SK-N-SH (cell line): ENCODE measurements around the gene MAST2. TPM values are rescaled to one million over a fixed set of nuclear protein-coding genes. Genes with fewer than 3 reads are reported as not detected.

Experiments
- CTCF ChIA-PET: fragments of 300-600, 350-600 bp; formaldehyde crosslinking; extraction: SDS; loops from one replicate; lab custom pipeline; 2021; lab: Yijun Ruan, JAX
- POLR2A ChIA-PET: fragments of 350-600 bp; sonication (Branson Sonifier 250); formaldehyde crosslinking; extraction: SDS; loops from one replicate; lab custom pipeline; 2020; ENCODE audit warnings: antibody characterized with exemption, inconsistent platforms; lab: Yijun Ruan, JAX
- DNase-seq: peaks from one replicate; pipeline ENCODE4 v3.0.0; 2012
- H2AFZ ChIP-seq: fragments of 200-600 bp; sonication (generic); 2 replicates; pipeline ENCODE4 v1.8.1; 2016; ENCODE audit warnings: antibody characterized with exemption, mild to moderate bottlenecking, low read depth
- H3F3A ChIP-seq: fragments of 200-600 bp; sonication (generic); replicated peaks from 2 replicates; pipeline ENCODE3; 2016; ENCODE audit warnings: antibody characterized with exemption, mild to moderate bottlenecking; ENCODE audit not compliant: insufficient read depth
- H3K27ac ChIP-seq, 2 experiments: fragments of 200-500 bp in 1 of 2; fragments of 200-600 bp in 1 of 2; sonication (Bioruptor generic) in 1 of 2; sonication (generic), shearing (Covaris generic) in 1 of 2; 2 replicates each; pipeline versions ENCODE4 v1.5.1 to v1.6.1; 2014 to 2016; ENCODE audit warnings: low read depth in 2 of 2, inconsistent platforms in 1 of 2, low read length in 1 of 2, mild to moderate bottlenecking in 1 of 2, mixed read lengths in 1 of 2
- H3K27me3 ChIP-seq: fragments of 200-600 bp; sonication (generic), shearing (Covaris generic); 2 replicates; pipeline ENCODE4 v1.6.1; 2016; ENCODE audit warnings: mixed run types; ENCODE audit not compliant: insufficient read depth
- H3K36me3 ChIP-seq, 2 experiments: fragments of 200-500 bp in 1 of 2; fragments of 200-600 bp in 1 of 2; sonication (Bioruptor generic) in 1 of 2; sonication (generic) in 1 of 2; replicated peaks in 1 of 2; 2 replicates each; pipeline versions ENCODE3 to v1.5.1; 2014 to 2016; ENCODE audit warnings: low read length in 1 of 2, mild to moderate bottlenecking in 1 of 2; ENCODE audit not compliant: insufficient read depth in 2 of 2, control insufficient read depth in 1 of 2
- H3K4me1 ChIP-seq, 2 experiments: fragments of 200-500 bp in 1 of 2; fragments of 200-600 bp in 1 of 2; sonication (Bioruptor generic) in 1 of 2; sonication (generic), shearing (Covaris generic) in 1 of 2; 2 replicates each; pipeline versions ENCODE4 v1.5.1 to v1.6.1; 2014 to 2016; ENCODE audit warnings: low read depth in 1 of 2, low read length in 1 of 2, mixed run types in 1 of 2; ENCODE audit not compliant: insufficient read depth in 2 of 2, control insufficient read depth in 1 of 2
- H3K4me2 ChIP-seq: fragments of 200-600 bp; sonication (generic), shearing (Covaris generic); 2 replicates; pipeline ENCODE4 v1.6.1; 2017; ENCODE audit warnings: mixed run types
- H3K4me3 ChIP-seq, 2 experiments: fragments of 200-500 bp in 1 of 2; fragments of 200-600 bp in 1 of 2; sonication (Bioruptor generic) in 1 of 2; sonication (generic), shearing (Covaris generic) in 1 of 2; 2 replicates each; pipeline versions ENCODE4 v1.5.1 to v1.8.1; 2014 to 2016; ENCODE audit warnings: low read depth in 2 of 2, inconsistent platforms in 1 of 2, low read length in 1 of 2, mild to moderate bottlenecking in 1 of 2, mixed read lengths in 1 of 2, moderate library complexity in 1 of 2
- H3K79me2 ChIP-seq: fragments of 200-600 bp; sonication (generic); 2 replicates; pipeline ENCODE4 v1.8.1; 2017; ENCODE audit warnings: mild to moderate bottlenecking; ENCODE audit not compliant: insufficient read depth
- H3K9ac ChIP-seq: fragments of 200-600 bp; sonication (generic); 2 replicates; pipeline ENCODE4 v1.6.1; 2017; ENCODE audit warnings: mixed run types
- H3K9me2 ChIP-seq: fragments of 200-600 bp; sonication (generic); 2 replicates; pipeline ENCODE4 v1.6.1; 2017; ENCODE audit warnings: mixed run types
- H3K9me3 ChIP-seq: fragments of 200-600 bp; sonication (generic); 2 replicates; pipeline ENCODE4 v1.6.1; 2017; ENCODE audit warnings: mixed run types, mild to moderate bottlenecking, moderate library complexity
- H4K20me1 ChIP-seq: fragments of 200-600 bp; sonication (generic); 2 replicates; pipeline ENCODE4 v1.6.1; 2017; ENCODE audit warnings: mild to moderate bottlenecking, mixed run types; ENCODE audit not compliant: insufficient read depth
- EP300 ChIP-seq, 2 experiments: IDR thresholded peaks; 2 replicates each; pipeline versions ENCODE4 v1.4.0 to v1.6.1; 2012; ENCODE audit warnings: borderline replicate concordance in 1 of 2, low read depth in 1 of 2, low read length in 1 of 2
- EZH2phosphoT487 ChIP-seq: fragments of 200-600 bp; sonication (generic); IDR thresholded peaks from 2 replicates; pipeline ENCODE4 v1.6.1; 2017; ENCODE audit warnings: low read depth, mixed run types, mild to moderate bottlenecking, antibody characterized with exemption, moderate library complexity, borderline replicate concordance
- JUND ChIP-seq: IDR thresholded peaks from 2 replicates; pipeline ENCODE4 v1.4.0; 2012
- MAX ChIP-seq: IDR thresholded peaks from 2 replicates; pipeline ENCODE4 v1.4.0; 2012; ENCODE audit warnings: low read depth
- MXI1 ChIP-seq: IDR thresholded peaks from 2 replicates; pipeline ENCODE4 v1.6.1; 2012; ENCODE audit warnings: mild to moderate bottlenecking, low read depth, low read length, improper control_type of control experiment
- NFIC ChIP-seq: IDR thresholded peaks from 2 replicates; pipeline ENCODE4 v1.4.0; 2012; ENCODE audit warnings: borderline replicate concordance
- POLR2AphosphoS5 ChIP-seq: IDR thresholded peaks from 2 replicates; pipeline ENCODE4 v1.6.1; 2012; ENCODE audit warnings: low read depth, low read length
- RAD21 ChIP-seq: IDR thresholded peaks from 2 replicates; pipeline ENCODE4 v1.6.1; 2012; ENCODE audit warnings: mild to moderate bottlenecking, low read length
- TCF12 ChIP-seq: IDR thresholded peaks from 2 replicates; pipeline ENCODE4 v1.4.0; 2012
- WGBS: methylation state at CpG from one replicate; pipeline ENCODE4 v1.1.6; 2017; ENCODE audit warnings: low lambda C conversion rate; 5-methylcytosine and 5-hydroxymethylcytosine counted together
- polyA plus RNA-seq, 3 experiments: library from polyadenylated mRNA; depleted of rRNA; stranded (reverse); fragments of >200 nt; gene quantifications; 2 replicates each; pipeline ENCODE4 v1.2.3, GENCODE V29; 2012

MAST2 gene
- polyA plus RNA-seq, 1 of the 3 experiments (the other 2 are of a cell fraction): 53.4 TPM

- H3K9me3 ChIP-seq: no peaks in the 10 kb centered on the region
- WGBS: 74% methylated on average over 2 of the region's 2 CpGs
- no peaks in the 10 kb centered on the region for H3K9me2 ChIP-seq
- no peak overlapping the region for H3K9ac ChIP-seq
- DNase-seq: no peak
- no peak overlapping the region for H2AFZ ChIP-seq
- no peaks in the 10 kb centered on the region for H3K36me3 ChIP-seq
- peaks cover 0 to 4% of the 10 kb centered on the region in 2 experiments; a peak in 3 of 4 replicates for H3K4me1 ChIP-seq
- ChIA-PET POLR2A (no interaction called here), CTCF (interaction anchor here (0.9 kb wide), 1 partner anchor 9 kb away, joined by 3 read pairs; no protein-coding TSS in a partner anchor)
- peaks cover 10% of the 10 kb centered on the region for H3F3A ChIP-seq
- peaks cover 59% of the 10 kb centered on the region for H3K79me2 ChIP-seq
- H3K27ac ChIP-seq: no peak overlapping the region; a peak in 1 of 4 replicates
- H4K20me1 ChIP-seq: no peaks in the 10 kb centered on the region
- TF ChIP-seq JUND (no peak), EZH2phosphoT487 (no peak), EP300 (IDR thresholded peaks at IDR 0.05; ENCODE audit: borderline replicate concordance in 1 of 2, low read depth in 1 of 2, low read length in 1 of 2) (no peak), POLR2AphosphoS5 (no peak), NFIC (no peak), TCF12 (no peak)
- no peak overlapping the region for H3K4me3 ChIP-seq
- H3K27me3 ChIP-seq: no peaks in the 10 kb centered on the region
- no peak overlapping the region for H3K4me2 ChIP-seq
These were observed 59.8 kb downstream of the MAST2 start for GRCh38 chr1:45863218-45863617.

- Histone ChIP-seq H4K20me1 (no peaks in the 10 kb centered on the region), H3K4me1 (peaks cover 0 to 4% of the 10 kb centered on the region in 2 experiments; a peak in 3 of 4 replicates), H2AFZ (no peak overlapping the region), H3K4me2 (peak overlapping the region; percentile 34; the same call in 1 of the 2 replicates), H3K36me3 (no peaks in the 10 kb centered on the region), H3F3A (peaks cover 13% of the 10 kb centered on the region), H3K79me2 (peaks cover 58% of the 10 kb centered on the region), H3K27ac (no peak overlapping the region; a peak in 1 of 4 replicates), H3K9me2 (no peaks in the 10 kb centered on the region), H3K27me3 (no peaks in the 10 kb centered on the region), H3K4me3 (peak overlapping the region; percentile 14 to 22; a peak in 3 of 4 replicates), H3K9ac (no peak overlapping the region), H3K9me3 (no peaks in the 10 kb centered on the region)
- ChIA-PET POLR2A (no interaction called here), CTCF (interaction anchor here (0.7 kb wide), 1 partner anchor 192 kb away, joined by 3 read pairs; no protein-coding TSS in a partner anchor)
- no peak for DNase-seq
- 51% methylated on average over 14 of the region's 14 CpGs for WGBS
- no peak for TF ChIP-seq RAD21
- peak; percentile 47; the same call in 1 of the 2 replicates for TF ChIP-seq MAX
- peak; percentile 61; the same call in 1 of the 2 replicates for TF ChIP-seq MXI1
These were observed 61.0 kb downstream of the MAST2 start for GRCh38 chr1:45864167-45865106.
